NCI-H2081 treated with DMSO at 0.1 percent for 48 hours (cell line): Measurements from ENCODE around the gene KIAA1958.
A peak's percentile ranks its signal among the peaks of the same experiment; 100 is the strongest.
"Not testable (repeated sequence)": the region's sequence is repeated elsewhere in the genome, so short reads cannot be mapped to it uniquely, and the experiment has no call there.

ENCODE experiments used
- DNase-seq: peaks from one replicate; lab custom pipeline; 2025; lab: John Stamatoyannopoulos, UW

KIAA1958 gene

DNA sequence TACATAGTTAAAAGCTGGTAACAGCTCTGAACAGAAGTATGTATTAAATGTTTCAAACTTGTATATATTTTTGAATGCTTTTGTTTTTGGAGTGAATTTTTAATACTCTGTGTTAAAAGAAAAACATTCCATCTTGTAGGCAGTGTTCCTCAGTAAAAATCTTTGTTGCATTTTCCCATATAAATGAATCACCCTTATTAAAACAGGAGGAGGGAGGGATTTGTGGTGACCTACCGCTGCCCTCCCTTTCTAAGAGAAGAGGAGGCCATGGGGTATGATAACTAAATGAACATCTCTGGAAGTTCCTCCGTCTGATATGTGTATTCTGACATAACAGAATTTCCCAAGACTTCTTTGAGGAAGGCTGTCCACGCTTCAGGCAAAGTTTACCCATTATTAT lies 177.9 kb downstream of the KIAA1958 start:
- DNase-seq: no peak

- no peak for DNase-seq
These were observed 178.7 kb downstream of the KIAA1958 start for GRCh38 chr9:112665347-112665746.

GRCh38 chr9:112669326-112669725 lies 182.7 kb downstream of the KIAA1958 start:
- DNase-seq: no peak

DNA sequence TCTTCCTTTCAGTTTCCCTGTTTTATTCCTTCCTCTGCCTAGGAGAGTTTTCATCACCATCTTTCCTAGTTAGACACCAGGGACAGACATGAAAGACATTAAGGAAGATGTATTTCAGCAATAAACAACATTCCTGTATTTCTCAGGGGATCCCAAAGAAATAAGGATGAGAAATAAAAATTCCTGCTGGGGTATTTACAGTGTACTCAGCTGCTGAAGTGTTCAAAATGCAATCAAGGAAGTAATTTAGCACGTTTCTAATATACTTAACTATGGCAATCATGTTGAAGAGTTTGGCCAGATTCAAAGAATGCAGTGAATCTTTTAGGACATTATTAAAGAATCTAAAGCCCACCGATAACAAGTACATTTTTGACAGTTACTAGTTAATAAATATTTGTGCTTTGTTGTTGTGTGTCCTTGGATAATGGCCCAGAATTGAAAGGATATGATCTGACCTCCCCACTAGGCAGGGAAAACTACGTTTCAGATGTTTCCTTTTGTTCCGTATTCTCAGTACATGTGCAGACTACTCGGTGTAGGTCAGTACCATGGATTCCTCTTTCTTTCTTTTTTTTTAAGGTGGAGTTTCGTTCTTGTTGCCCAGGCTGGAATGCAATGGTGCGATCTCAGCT lies 184.5 kb downstream of the KIAA1958 start:
- no peak for DNase-seq

DNA sequence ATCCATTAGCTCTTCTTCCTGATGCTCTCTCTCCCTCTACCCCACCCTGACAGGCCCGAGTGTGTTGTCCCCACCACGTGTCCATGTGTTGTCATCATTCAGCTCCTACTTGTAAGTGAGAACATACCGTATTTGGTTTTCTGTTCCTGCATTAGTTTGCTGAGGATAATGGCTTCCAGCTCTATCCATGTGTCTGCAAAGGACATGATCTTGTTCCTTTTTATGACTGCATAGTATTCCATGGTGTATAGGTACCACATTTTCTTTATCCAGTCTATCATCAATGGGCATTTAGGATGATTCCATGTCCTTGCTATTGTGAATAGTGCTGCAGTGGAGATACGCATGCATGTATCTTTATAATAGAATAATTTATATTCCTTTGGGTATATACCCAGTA lies 186.6 kb downstream of the KIAA1958 start:
- DNase-seq: not testable (repeated sequence)

GRCh38 chr9:112677040-112677439 lies 190.4 kb downstream of the KIAA1958 start:
- no peak for DNase-seq

DNA sequence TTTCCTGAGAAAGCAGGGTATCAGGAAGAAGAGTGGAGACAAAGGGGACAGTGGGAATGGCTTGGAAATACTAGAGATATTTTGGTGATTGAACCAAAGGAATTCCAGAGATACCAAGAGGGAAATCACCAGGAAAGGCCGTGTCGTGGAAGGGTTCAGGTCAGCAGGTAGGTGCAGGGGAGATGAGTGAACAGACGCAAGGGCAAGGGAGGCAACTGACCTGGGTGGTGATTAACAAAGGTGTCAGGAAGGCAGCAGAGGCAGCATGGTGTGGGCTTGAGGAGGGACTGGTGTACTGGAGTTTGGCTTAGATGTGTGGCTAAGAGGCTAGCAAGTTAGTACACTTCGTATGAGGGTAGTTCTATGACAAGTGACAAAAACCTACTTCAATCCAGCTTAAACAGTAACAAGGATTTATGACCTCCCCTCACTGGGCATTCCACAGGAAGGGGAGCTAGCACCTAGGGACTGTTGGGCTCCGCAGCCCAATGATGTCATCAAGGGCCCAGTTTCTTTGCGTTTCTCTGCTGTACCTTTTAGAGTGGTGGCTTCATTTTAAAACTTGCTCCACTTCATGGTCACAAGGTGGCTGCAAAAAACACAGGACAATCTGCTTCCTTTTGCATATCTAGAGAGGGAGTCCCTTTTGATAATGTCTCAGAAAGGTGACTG lies 194.2 kb downstream of the KIAA1958 start:
- DNase-seq: no peak

GRCh38 chr9:112689161-112689740 lies 202.6 kb downstream of the KIAA1958 start:
- no peak for DNase-seq

DNA sequence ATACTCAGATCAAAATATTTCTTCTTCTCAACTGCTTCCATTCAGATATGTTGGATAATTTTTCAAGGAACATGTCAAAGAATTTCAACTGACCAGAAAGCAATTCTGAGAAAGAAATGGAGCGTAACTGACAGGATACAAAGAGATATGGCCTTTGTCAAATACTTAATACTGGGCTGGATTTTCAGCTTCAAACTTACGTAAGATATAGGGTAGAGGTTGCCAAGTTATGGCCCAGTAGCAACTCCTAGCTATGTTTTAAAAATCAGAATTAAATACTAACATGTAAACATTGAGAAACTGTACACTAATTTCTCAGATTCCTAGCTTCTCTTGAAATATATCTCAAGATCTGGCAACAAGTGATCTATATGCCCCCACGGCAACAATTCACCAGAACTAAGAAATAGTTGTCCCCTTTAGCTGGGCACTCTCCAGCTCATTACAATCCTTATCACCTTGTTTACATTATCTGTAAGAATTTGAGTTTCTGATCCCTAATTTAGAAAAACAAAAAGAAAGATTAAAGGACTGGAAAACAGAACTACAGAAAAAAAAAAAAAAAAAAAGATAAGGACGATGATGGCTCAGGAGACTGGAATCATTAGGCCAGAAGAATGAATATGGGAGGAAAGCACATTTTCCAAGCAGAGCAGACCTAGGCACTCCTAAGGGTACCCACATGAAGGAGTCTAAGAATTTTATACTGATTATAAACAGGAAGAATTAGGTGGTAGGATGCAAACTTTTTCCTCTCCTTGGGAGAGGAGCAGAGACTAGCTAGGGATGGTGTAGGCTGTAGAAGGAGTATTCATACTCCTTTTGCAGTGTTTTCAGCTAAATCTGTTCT lies 208.3 kb downstream of the KIAA1958 start:
- DNase-seq: no peak

DNA sequence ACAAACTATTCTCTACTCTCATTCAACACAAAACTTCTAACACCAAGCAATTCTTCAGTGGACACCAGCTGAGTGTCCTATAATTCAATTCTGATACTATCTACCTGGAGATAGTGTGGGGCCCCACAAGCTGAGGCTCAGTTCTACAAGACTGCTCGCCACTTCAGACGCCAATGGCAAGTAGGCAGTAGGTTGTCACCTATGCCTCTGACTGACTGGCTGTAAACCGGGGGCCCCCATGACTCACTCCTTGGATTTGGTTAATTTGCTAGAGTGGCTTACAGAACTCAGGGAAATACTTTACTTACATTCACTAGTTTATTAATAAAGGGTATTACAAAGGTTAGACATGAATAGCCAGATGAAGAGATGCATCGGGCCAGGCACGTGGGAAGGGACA lies 209.8 kb downstream of the KIAA1958 start:
- DNase-seq: no peak

GRCh38 chr9:112699230-112699629 lies 212.6 kb downstream of the KIAA1958 start:
- DNase-seq: no peak

DNA sequence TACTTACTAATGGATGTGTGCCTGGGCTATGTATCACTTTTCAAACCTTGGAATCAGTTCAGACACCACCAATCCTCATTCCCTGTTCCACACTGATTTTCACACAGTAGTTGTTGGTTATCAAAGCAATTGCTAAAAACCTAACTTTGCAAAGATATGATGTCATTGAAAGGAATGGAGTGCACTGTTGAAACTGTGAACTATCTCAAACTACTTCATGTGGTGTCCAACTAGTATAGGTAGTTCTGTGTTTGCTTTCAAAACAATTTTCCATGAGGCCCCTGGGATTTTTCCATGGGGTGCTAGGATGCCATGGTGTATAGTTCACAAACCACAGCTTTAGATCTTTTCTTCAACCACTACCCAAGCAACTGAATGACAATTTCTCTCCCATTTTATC lies 213.5 kb downstream of the KIAA1958 start:
- no peak for DNase-seq

GRCh38 chr9:112703304-112703703 lies 216.7 kb downstream of the KIAA1958 start:
- DNase-seq: no peak

GRCh38 chr9:112705768-112706427 lies 219.3 kb downstream of the KIAA1958 start:
- DNase-seq: no peak

- DNase-seq: no peak
These were observed 224.5 kb downstream of the KIAA1958 start for GRCh38 chr9:112711050-112711689.

DNA sequence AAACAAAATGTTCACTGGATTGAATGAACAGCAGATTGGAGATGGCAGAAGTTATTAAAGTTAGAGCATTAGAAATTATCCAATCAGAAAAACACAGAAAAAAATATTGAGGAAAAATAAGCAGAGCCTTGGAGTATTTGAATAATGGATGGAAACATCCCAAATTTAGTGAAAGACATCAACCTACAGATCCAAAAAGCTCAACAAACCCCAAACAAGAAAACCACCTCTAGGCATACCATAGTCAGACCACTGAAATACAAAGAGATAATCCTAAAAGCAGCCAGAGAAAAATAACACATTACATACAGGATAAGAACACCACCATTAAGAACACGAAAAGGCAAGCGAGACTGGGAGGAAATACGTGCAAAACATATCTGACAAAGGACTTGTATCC lies 226.1 kb downstream of the KIAA1958 start:
- DNase-seq: no peak

GRCh38 chr9:112717661-112718331 lies 231.2 kb downstream of the KIAA1958 start, which contains the start of gene INIP:
Gene INIP, minus strand, starts transcription at chr9:112718117. Its CDS starts 1,632 bp downstream, at chr9:112716485.
- DNase-seq: peak; percentile 82
